Loucy (cell line): ENCODE data around the gene ZNF287.

ENCODE experiments used
- H2AFZ ChIP-seq: fragments of 200-600 bp; sonication (generic); 2 replicates; pipeline ENCODE4 v1.6.0; 2016; ENCODE audit warnings: antibody characterized with exemption, mild to moderate bottlenecking, low read length, moderate library complexity
- H3F3A ChIP-seq: fragments of 200-600 bp; 2 replicates; pipeline ENCODE4 v1.6.0; 2016; ENCODE audit warnings: antibody characterized with exemption, low read depth, mild to moderate bottlenecking
- H3K27me3 ChIP-seq: fragments of 200-600 bp; sonication (generic); 2 replicates; pipeline ENCODE4 v1.6.1; 2014; ENCODE audit warnings: low read length, mild to moderate bottlenecking; ENCODE audit not compliant: insufficient read depth, poor library complexity, severe bottlenecking
- H3K36me3 ChIP-seq: fragments of 200-600 bp; sonication (generic); 2 replicates; pipeline ENCODE4 v1.6.1; 2016; ENCODE audit warnings: low read length; ENCODE audit not compliant: insufficient read depth
- H3K4me1 ChIP-seq: fragments of 200-600 bp; sonication (generic); 2 replicates; pipeline ENCODE4 v1.5.1; 2014; ENCODE audit warnings: low read length, mild to moderate bottlenecking; ENCODE audit not compliant: insufficient read depth, poor library complexity, severe bottlenecking
- H3K4me2 ChIP-seq: fragments of 200-600 bp; sonication (generic); 2 replicates; pipeline ENCODE4 v1.6.0; 2014; ENCODE audit warnings: antibody characterized with exemption, low read length, low read depth, mild to moderate bottlenecking; ENCODE audit not compliant: poor library complexity, severe bottlenecking
- H3K4me3 ChIP-seq: fragments of 200-600 bp; sonication (generic); 2 replicates; pipeline ENCODE4 v1.5.1; 2014; ENCODE audit warnings: low read length, mild to moderate bottlenecking, mixed read lengths; ENCODE audit not compliant: poor library complexity, severe bottlenecking
- H3K79me2 ChIP-seq: fragments of 200-600 bp; sonication (generic); 2 replicates; pipeline ENCODE4 v1.6.1; 2014; ENCODE audit warnings: low read length; ENCODE audit not compliant: insufficient read depth
- H3K9ac ChIP-seq: fragments of 200-600 bp; sonication (generic); 2 replicates; pipeline ENCODE4 v1.6.0; 2014; ENCODE audit warnings: mild to moderate bottlenecking, low read depth, low read length, moderate library complexity; ENCODE audit not compliant: poor library complexity, severe bottlenecking
- H3K9me2 ChIP-seq: fragments of 200-600 bp; sonication (generic); replicated peaks from 2 replicates; pipeline ENCODE4 v1.6.1; 2016; ENCODE audit warnings: low read depth, low read length, mixed read lengths
- H3K9me3 ChIP-seq: fragments of 200-600 bp; sonication (generic); 2 replicates; pipeline ENCODE4 v1.6.1; 2014; ENCODE audit warnings: mild to moderate bottlenecking, antibody characterized with exemption, low read length, low read depth; ENCODE audit not compliant: insufficient read depth
- H4K20me1 ChIP-seq: fragments of 200-600 bp; sonication (generic); 2 replicates; pipeline ENCODE4 v1.6.0; 2014; ENCODE audit warnings: antibody characterized with exemption, low read length, mild to moderate bottlenecking; ENCODE audit not compliant: insufficient read depth, poor library complexity, severe bottlenecking
- EZH2phosphoT487 ChIP-seq: fragments of 200-600 bp; IDR thresholded peaks from 2 replicates; pipeline ENCODE4 v1.6.1; 2018; ENCODE audit warnings: antibody characterized with exemption, mild to moderate bottlenecking, moderate library complexity, borderline replicate concordance
- TF ChIP-seq, protein P1 (sequence below): fragments of 200-600 bp; sonication (generic); conservative IDR thresholded peaks from 2 replicates; pipeline ENCODE4 v1.5.1; 2014; ENCODE audit warnings: mild to moderate bottlenecking, antibody characterized with exemption, low read length

ZNF287 gene

DNA sequence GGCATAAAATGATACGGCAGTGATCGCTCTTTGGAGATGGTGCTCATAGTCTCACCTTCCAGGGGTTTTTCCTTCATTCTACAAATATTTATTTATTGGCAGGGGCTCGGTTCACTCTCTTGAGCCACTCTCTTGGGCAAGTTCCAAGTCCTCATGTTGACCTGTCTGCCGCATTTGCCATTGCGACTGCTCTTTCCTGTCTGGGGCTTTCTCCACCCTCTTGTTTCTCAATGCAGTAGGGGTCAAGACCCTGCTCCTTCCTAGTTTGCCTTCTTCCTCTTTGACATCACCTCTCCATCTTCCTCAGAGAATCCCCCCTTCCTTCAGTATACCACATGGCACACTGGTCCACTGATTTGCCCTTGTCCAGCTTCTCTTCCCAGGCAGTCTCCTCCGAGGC is 55.1 kb downstream of the ZNF287 start:
- TF ChIP-seq, protein P1, sequence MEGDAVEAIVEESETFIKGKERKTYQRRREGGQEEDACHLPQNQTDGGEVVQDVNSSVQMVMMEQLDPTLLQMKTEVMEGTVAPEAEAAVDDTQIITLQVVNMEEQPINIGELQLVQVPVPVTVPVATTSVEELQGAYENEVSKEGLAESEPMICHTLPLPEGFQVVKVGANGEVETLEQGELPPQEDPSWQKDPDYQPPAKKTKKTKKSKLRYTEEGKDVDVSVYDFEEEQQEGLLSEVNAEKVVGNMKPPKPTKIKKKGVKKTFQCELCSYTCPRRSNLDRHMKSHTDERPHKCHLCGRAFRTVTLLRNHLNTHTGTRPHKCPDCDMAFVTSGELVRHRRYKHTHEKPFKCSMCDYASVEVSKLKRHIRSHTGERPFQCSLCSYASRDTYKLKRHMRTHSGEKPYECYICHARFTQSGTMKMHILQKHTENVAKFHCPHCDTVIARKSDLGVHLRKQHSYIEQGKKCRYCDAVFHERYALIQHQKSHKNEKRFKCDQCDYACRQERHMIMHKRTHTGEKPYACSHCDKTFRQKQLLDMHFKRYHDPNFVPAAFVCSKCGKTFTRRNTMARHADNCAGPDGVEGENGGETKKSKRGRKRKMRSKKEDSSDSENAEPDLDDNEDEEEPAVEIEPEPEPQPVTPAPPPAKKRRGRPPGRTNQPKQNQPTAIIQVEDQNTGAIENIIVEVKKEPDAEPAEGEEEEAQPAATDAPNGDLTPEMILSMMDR, result no peak
- TF ChIP-seq EZH2phosphoT487, result no peak
- H3K36me3 ChIP-seq, result no peaks in the 10 kb centered on the region
- H3K9me3 ChIP-seq, result no peaks in the 10 kb centered on the region
- H3K27me3 ChIP-seq, result no peaks in the 10 kb centered on the region
- no peaks in the 10 kb centered on the region for H3K9me2 ChIP-seq
- no peaks in the 10 kb centered on the region for H3F3A ChIP-seq
- no peak overlapping the region for H3K9ac ChIP-seq
- H2AFZ ChIP-seq, result no peak overlapping the region
- peaks cover 11% of the 10 kb centered on the region for H3K4me1 ChIP-seq
- H3K4me3 ChIP-seq, result no peak overlapping the region
- H4K20me1 ChIP-seq, result no peaks in the 10 kb centered on the region
- H3K79me2 ChIP-seq, result no peaks in the 10 kb centered on the region
- no peak overlapping the region for H3K4me2 ChIP-seq

DNA sequence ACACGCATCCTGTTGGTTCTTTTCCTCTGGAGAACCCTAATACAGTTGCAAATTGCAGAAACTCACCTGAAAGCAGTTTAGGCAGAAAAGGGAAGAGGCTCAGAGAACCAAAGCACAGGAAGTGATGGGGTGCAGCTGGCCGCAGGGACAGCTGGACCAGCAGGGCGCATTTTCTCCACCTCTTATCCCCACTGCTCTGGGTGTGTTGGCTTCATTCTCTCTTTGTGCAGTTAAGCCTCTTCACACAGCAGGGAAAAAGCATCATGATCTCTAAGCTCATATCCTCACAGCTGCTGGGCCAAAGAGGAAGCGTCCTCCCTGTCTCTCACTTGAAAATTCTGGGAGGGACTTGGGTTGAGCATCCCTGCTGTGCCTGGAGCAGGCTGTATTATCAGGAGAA is 57.0 kb downstream of the ZNF287 start:
- TF ChIP-seq, protein P1, result no peak
- no peak for TF ChIP-seq EZH2phosphoT487
- no peaks in the 10 kb centered on the region for H3K9me2 ChIP-seq
- H4K20me1 ChIP-seq, result no peaks in the 10 kb centered on the region
- H3K9ac ChIP-seq, result no peak overlapping the region
- H3K4me1 ChIP-seq, result peaks cover 11% of the 10 kb centered on the region
- no peaks in the 10 kb centered on the region for H3K36me3 ChIP-seq
- H3K27me3 ChIP-seq, result no peaks in the 10 kb centered on the region
- H3K4me3 ChIP-seq, result no peak overlapping the region
- H3K9me3 ChIP-seq, result no peaks in the 10 kb centered on the region
- no peaks in the 10 kb centered on the region for H3K79me2 ChIP-seq
- H3K4me2 ChIP-seq, result no peak overlapping the region
- peak overlapping the region; percentile 63; the same call in 1 of the 2 replicates for H2AFZ ChIP-seq
- H3F3A ChIP-seq, result no peaks in the 10 kb centered on the region

DNA sequence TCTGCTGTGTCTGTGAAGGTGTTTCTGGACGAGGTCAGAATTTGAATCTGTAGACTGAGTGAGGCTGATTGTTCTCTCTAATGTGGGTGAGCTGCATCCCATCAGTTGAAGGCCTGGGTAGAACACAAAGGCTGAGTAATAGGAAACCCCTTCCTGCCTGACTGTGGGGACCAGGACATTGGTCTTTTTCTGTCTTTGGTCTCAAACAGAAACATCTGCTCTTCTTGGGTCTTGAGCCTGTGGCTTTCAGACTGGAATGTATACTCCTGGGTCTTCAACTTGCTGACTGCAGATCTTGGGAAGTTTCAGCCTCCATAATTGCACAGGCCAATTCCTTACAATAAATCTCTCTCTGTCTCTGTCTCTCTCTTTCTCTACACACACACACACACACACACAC is 57.4 kb downstream of the ZNF287 start:
- H3K27me3 ChIP-seq, result no peaks in the 10 kb centered on the region
- no peaks in the 10 kb centered on the region for H3K36me3 ChIP-seq
- no peaks in the 10 kb centered on the region for H4K20me1 ChIP-seq
- TF ChIP-seq, protein P1, result no peak
- no peak for TF ChIP-seq EZH2phosphoT487
- H2AFZ ChIP-seq, result peak overlapping the region; percentile 63; the same call in 1 of the 2 replicates
- H3K9me3 ChIP-seq, result no peaks in the 10 kb centered on the region
- no peak overlapping the region for H3K4me3 ChIP-seq
- no peak overlapping the region for H3K4me2 ChIP-seq
- H3K9ac ChIP-seq, result no peak overlapping the region
- no peaks in the 10 kb centered on the region for H3K9me2 ChIP-seq
- no peaks in the 10 kb centered on the region for H3K79me2 ChIP-seq
- H3K4me1 ChIP-seq, result peaks cover 11% of the 10 kb centered on the region
- H3F3A ChIP-seq, result no peaks in the 10 kb centered on the region
